Measurements from ENCODE around the gene CELA3A.

- TF ChIP-seq CTCF (IDR thresholded peaks at IDR 0.05; ENCODE audit: insufficient read depth, low read depth, low read length) = no peak
- TF ChIP-seq EZH2 (IDR thresholded peaks at IDR 0.05; ENCODE audit: insufficient read depth, low read length) = no peak
Measured at GRCh38 chr1:22031214-22031962, 29.9 kb downstream of the CELA3A start.

All from astrocyte (in vitro differentiated cells and primary cell).